Measurements from ENCODE around the gene RPS6KA5. TPM values are rescaled to one million over a fixed set of nuclear protein-coding genes. Genes with fewer than 3 reads are reported as not detected.
"Not testable (repeated sequence)": the region's sequence is repeated elsewhere in the genome, so short reads cannot be mapped to it uniquely, and the experiment has no call there.

The RPS6KA5 gene
- polyA plus RNA-seq, 2 of the 4 experiments (the other 2 are of a cell fraction) = 2.2 to 4.1 TPM

DNA sequence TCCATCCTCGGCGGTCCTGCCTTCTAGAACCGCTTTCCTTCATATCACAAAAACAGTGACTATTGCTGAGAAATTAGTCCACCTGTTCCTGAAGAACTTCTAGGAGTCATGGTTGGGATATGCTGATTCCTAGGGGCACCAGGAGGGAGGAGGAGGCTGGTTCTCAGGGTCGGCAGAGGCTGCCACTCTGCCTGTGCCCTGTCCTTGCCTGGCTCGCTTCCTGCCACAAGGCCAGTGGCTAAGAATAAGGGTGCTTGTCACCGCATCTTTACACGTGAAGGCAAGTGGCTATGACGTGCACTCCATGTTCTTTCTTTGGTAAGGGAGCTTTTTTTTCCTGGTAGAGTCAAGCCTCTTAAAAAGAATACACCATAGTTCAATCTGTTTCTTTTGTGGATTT is 34.7 kb upstream of the RPS6KA5 start:
- ATAC-seq (no peak), FAIRE-seq (no peak), DNase-seq (ENCODE audit: low read depth in 1 of 2, low spot score in 1 of 2) (no peak)
- no peak overlapping the region for H3K27ac ChIP-seq
- ChIA-PET CTCF (interaction anchor here (0.7 to 1.0 kb wide), 2 partner anchors 14 to 82 kb away, joined by 3 read pairs; no protein-coding TSS in a partner anchor), POLR2A (no interaction called here)
- 68% methylated on average over 8 of the region's 8 CpGs for WGBS (ENCODE audit: missing lambda C conversion rate)
- H3K4me1 ChIP-seq = peaks cover 14% of the 10 kb centered on the region; the same call in 2 of the 3 replicates
- TF ChIP-seq POLR2A (IDR thresholded peaks at IDR 0.05; ENCODE audit: low read length) = no peak
- H3K4me2 ChIP-seq = no peak overlapping the region
- H3K9me3 ChIP-seq = no peaks in the 10 kb centered on the region
- no peak overlapping the region for H3K4me3 ChIP-seq

DNA sequence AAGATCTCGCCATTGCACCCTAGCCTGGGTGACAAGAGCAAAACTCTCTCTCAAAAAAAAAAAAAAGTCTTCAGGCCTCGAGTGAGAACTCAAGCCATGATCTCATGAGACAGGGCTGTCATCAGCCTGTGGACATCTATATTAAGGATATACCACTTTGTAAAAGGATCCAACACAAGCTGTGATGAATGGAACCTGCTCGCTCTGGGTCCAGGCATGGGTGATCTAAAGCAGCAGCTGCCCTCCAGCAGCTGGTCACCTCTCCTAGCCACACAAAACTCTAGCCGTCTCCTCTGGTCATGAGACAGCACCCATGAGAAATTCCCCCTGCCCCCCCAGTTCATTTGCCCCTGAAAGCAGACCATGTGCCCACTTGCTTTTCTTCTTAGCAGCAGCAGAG is 34.3 kb upstream of the RPS6KA5 start:
- Histone ChIP-seq H3K9me3 (no peaks in the 10 kb centered on the region), H3K4me3 (no peak overlapping the region), H3K27ac (no peak overlapping the region), H3K4me2 (no peak overlapping the region), H3K4me1 (peaks cover 14% of the 10 kb centered on the region; the same call in 2 of the 3 replicates)
- ATAC-seq (no peak), FAIRE-seq (no peak), DNase-seq (ENCODE audit: low read depth in 1 of 2, low spot score in 1 of 2) (no peak)
- POLR2A ChIA-PET = no interaction called here
- TF ChIP-seq, protein P1, sequence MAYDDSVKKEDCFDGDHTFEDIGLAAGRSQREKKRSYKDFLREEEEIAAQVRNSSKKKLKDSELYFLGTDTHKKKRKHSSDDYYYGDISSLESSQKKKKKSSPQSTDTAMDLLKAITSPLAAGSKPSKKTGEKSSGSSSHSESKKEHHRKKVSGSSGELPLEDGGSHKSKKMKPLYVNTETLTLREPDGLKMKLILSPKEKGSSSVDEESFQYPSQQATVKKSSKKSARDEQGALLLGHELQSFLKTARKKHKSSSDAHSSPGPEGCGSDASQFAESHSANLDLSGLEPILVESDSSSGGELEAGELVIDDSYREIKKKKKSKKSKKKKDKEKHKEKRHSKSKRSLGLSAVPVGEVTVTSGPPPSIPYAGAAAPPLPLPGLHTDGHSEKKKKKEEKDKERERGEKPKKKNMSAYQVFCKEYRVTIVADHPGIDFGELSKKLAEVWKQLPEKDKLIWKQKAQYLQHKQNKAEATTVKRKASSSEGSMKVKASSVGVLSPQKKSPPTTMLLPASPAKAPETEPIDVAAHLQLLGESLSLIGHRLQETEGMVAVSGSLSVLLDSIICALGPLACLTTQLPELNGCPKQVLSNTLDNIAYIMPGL (CRISPR knock-in tag; IDR thresholded peaks at IDR 0.05; ENCODE audit: borderline replicate concordance) = no peak
- no peak for TF ChIP-seq POLR2AphosphoS2 (conservative IDR thresholded peaks at IDR 0.05; ENCODE audit: low read length)
- TF ChIP-seq, protein P2, sequence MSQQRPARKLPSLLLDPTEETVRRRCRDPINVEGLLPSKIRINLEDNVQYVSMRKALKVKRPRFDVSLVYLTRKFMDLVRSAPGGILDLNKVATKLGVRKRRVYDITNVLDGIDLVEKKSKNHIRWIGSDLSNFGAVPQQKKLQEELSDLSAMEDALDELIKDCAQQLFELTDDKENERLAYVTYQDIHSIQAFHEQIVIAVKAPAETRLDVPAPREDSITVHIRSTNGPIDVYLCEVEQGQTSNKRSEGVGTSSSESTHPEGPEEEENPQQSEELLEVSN (IDR thresholded peaks at IDR 0.05; ENCODE audit: borderline replicate concordance, low read depth) = no peak
- TF ChIP-seq MAFK (IDR thresholded peaks at IDR 0.05; ENCODE audit: partially characterized antibody) = no peak
- TF ChIP-seq NFE2L2 (conservative IDR thresholded peaks at IDR 0.05; ENCODE audit: low read length) = no peak
- TF ChIP-seq POLR2A (IDR thresholded peaks at IDR 0.05; ENCODE audit: low read length) = no peak
- no peak for TF ChIP-seq HOXA7 (CRISPR knock-in tag; IDR thresholded peaks at IDR 0.05)
- no peak for TF ChIP-seq RAD21 (conservative IDR thresholded peaks at IDR 0.05 in 1 of 2, IDR thresholded peaks at IDR 0.05 in 1 of 2)
- TF ChIP-seq RNF2 (IDR thresholded peaks at IDR 0.05; ENCODE audit: borderline replicate concordance, low read depth) = no peak
- WGBS (ENCODE audit: missing lambda C conversion rate) = 52% methylated on average over 4 of the region's 4 CpGs
- CTCF ChIA-PET = interaction anchor here (1.0 kb wide), 1 partner anchor 83 kb away, joined by 3 read pairs; no protein-coding TSS in a partner anchor

DNA sequence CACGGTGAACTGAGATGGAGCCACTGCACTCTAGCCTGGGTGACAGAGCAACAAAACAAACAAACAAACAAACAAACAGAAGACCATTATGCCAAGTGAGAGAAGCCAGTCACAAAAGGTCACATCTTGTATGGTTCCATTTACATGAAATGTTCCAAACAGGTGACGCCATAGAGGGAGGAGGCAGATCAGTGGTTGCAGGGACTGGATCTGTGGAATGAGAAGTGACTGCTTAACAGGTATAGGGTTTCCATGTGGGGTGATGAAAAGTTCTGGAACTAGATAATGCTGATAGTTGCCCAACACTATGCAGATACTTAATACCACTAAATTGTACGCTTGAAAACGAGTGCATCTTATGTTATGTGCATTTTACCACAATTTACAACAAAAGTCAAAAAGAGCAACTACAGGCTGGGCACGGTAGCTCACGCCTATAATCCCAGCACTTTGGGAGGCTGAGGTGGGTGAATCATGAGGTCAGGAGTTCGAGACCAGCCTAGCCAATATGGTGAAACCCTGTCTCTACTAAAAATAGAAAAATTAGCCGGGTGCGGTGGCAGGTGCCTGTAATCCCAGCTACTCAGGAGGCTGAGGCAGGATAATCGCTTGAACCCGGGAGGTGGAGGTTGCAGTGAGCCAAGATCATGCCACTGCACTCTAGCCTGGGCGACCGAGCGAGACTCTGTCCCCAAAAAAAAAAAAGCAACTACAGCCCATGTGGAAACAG is 33.5 kb upstream of the RPS6KA5 start:
- H3K4me2 ChIP-seq; DNase-seq (ENCODE audit: low read depth in 1 of 2, low spot score in 1 of 2); ATAC-seq; FAIRE-seq; POLR2A ChIA-PET; H3K4me3 ChIP-seq; H3K4me1 ChIP-seq; H3K27ac ChIP-seq; H3K9me3 ChIP-seq: not testable (repeated sequence)
- 73% methylated on average over 14 of the region's 14 CpGs for WGBS (ENCODE audit: missing lambda C conversion rate)
- CTCF ChIA-PET = interaction anchor here (1.0 kb wide), 1 partner anchor 83 kb away, joined by 3 read pairs; no protein-coding TSS in a partner anchor

DNA sequence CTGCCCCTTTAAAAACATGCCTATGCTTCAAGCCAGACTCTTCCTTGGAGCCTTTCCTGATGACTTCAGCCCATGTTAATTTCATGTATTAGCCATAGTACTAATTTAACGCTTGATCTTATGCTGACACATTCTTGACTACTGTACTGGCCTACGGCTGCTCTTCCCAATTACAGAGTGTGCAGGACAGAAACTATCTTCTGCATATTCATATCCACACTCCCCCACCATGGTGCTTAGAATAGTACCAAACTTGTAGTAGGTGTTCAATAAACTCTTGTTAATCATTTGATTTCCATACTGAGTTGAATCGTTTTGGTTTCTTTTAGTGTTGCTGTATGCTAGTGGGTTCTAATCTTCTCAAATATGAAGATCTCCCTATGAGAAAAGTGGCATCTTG is 31.6 kb upstream of the RPS6KA5 start:
- Histone ChIP-seq H3K4me1 (no peaks in the 10 kb centered on the region), H3K9me3 (no peaks in the 10 kb centered on the region), H3K4me2 (no peak overlapping the region), H3K4me3 (no peak overlapping the region), H3K27ac (no peak overlapping the region)
- POLR2A ChIA-PET = no interaction called here
- CTCF ChIA-PET = no interaction called here
- no peak for FAIRE-seq
- WGBS (ENCODE audit: missing lambda C conversion rate) = 58% methylated on average over 3 of the region's 3 CpGs
- no peak for ATAC-seq
- DNase-seq (ENCODE audit: low read depth in 1 of 2, low spot score in 1 of 2) = no peak
- no peak for TF ChIP-seq NPAS2 (CRISPR knock-in tag; IDR thresholded peaks at IDR 0.05; ENCODE audit: borderline replicate concordance)
- TF ChIP-seq RCOR1 (IDR thresholded peaks at IDR 0.05; ENCODE audit: low read depth, low read length) = no peak
- TF ChIP-seq TP53 (CRISPR knock-in tag; IDR thresholded peaks at IDR 0.05) = no peak
- TF ChIP-seq, protein P3, sequence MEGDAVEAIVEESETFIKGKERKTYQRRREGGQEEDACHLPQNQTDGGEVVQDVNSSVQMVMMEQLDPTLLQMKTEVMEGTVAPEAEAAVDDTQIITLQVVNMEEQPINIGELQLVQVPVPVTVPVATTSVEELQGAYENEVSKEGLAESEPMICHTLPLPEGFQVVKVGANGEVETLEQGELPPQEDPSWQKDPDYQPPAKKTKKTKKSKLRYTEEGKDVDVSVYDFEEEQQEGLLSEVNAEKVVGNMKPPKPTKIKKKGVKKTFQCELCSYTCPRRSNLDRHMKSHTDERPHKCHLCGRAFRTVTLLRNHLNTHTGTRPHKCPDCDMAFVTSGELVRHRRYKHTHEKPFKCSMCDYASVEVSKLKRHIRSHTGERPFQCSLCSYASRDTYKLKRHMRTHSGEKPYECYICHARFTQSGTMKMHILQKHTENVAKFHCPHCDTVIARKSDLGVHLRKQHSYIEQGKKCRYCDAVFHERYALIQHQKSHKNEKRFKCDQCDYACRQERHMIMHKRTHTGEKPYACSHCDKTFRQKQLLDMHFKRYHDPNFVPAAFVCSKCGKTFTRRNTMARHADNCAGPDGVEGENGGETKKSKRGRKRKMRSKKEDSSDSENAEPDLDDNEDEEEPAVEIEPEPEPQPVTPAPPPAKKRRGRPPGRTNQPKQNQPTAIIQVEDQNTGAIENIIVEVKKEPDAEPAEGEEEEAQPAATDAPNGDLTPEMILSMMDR (IDR thresholded peaks at IDR 0.05) = no peak
- no peak for TF ChIP-seq GATA3 (IDR thresholded peaks at IDR 0.05; ENCODE audit: borderline replicate concordance)
- TF ChIP-seq NFE2L2 (conservative IDR thresholded peaks at IDR 0.05; ENCODE audit: low read length) = no peak
- TF ChIP-seq HDAC2 (IDR thresholded peaks at IDR 0.05) = no peak
- TF ChIP-seq HEYL (CRISPR knock-in tag; IDR thresholded peaks at IDR 0.05) = no peak
- TF ChIP-seq, protein P4, sequence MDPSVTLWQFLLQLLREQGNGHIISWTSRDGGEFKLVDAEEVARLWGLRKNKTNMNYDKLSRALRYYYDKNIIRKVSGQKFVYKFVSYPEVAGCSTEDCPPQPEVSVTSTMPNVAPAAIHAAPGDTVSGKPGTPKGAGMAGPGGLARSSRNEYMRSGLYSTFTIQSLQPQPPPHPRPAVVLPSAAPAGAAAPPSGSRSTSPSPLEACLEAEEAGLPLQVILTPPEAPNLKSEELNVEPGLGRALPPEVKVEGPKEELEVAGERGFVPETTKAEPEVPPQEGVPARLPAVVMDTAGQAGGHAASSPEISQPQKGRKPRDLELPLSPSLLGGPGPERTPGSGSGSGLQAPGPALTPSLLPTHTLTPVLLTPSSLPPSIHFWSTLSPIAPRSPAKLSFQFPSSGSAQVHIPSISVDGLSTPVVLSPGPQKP (IDR thresholded peaks at IDR 0.05; ENCODE audit: low read depth, low read length) = no peak
- no peak for TF ChIP-seq EP300 (IDR thresholded peaks at IDR 0.05)
- TF ChIP-seq, protein P5, sequence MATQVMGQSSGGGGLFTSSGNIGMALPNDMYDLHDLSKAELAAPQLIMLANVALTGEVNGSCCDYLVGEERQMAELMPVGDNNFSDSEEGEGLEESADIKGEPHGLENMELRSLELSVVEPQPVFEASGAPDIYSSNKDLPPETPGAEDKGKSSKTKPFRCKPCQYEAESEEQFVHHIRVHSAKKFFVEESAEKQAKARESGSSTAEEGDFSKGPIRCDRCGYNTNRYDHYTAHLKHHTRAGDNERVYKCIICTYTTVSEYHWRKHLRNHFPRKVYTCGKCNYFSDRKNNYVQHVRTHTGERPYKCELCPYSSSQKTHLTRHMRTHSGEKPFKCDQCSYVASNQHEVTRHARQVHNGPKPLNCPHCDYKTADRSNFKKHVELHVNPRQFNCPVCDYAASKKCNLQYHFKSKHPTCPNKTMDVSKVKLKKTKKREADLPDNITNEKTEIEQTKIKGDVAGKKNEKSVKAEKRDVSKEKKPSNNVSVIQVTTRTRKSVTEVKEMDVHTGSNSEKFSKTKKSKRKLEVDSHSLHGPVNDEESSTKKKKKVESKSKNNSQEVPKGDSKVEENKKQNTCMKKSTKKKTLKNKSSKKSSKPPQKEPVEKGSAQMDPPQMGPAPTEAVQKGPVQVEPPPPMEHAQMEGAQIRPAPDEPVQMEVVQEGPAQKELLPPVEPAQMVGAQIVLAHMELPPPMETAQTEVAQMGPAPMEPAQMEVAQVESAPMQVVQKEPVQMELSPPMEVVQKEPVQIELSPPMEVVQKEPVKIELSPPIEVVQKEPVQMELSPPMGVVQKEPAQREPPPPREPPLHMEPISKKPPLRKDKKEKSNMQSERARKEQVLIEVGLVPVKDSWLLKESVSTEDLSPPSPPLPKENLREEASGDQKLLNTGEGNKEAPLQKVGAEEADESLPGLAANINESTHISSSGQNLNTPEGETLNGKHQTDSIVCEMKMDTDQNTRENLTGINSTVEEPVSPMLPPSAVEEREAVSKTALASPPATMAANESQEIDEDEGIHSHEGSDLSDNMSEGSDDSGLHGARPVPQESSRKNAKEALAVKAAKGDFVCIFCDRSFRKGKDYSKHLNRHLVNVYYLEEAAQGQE (IDR thresholded peaks at IDR 0.05) = no peak
- no peak for TF ChIP-seq SREBF2 (IDR thresholded peaks at IDR 0.05)
